A549 (cell line): ENCODE results near the gene PLPPR4.

Source experiments
- CHD2 ChIP-seq: fragments of 150-350 bp; IDR thresholded peaks from 2 replicates; pipeline ENCODE4 v1.6.1; 2014; ENCODE audit warnings: low read length; ENCODE audit not compliant: partially characterized antibody
- CTCF ChIP-seq: fragments of >200 bp; sonication (Bioruptor Twin); formaldehyde crosslinking; IDR thresholded peaks from 3 replicates; pipeline ENCODE4 v1.5.1; 2016
- E2F6 ChIP-seq: IDR thresholded peaks from 2 replicates; pipeline ENCODE4 v1.6.1; 2012; ENCODE audit warnings: low read depth, borderline replicate concordance
- EP300 ChIP-seq, 2 experiments: fragments of >200 bp; sonication (Bioruptor Twin); formaldehyde crosslinking; IDR thresholded peaks; 2 replicates in 1 of 2; 3 replicates in 1 of 2; pipeline ENCODE4 v1.6.1; 2016 to 2017
- FOSL2 ChIP-seq, 2 experiments: fragments of 450-650 bp in 1 of 2; fragments of >200 bp in 1 of 2; sonication (Bioruptor Twin) in 1 of 2; formaldehyde crosslinking; IDR thresholded peaks; 2 replicates each; pipeline versions ENCODE4 v1.5.0 to v1.6.1; 2016 to 2020; ENCODE audit warnings: mild to moderate bottlenecking in 1 of 2, moderate library complexity in 1 of 2
- MAX ChIP-seq: IDR thresholded peaks from 2 replicates; pipeline ENCODE4 v1.6.1; 2012
- NFE2L2 ChIP-seq: fragments of 150-350 bp; conservative IDR thresholded peaks from 2 replicates; pipeline ENCODE4 v1.6.1; 2014; ENCODE audit warnings: low read length
- POLR2A ChIP-seq: IDR thresholded peaks from 2 replicates; pipeline ENCODE4 v1.6.1; 2012; ENCODE audit warnings: mild to moderate bottlenecking, low read length
- RAD21 ChIP-seq, 2 experiments: fragments of >200 bp in 1 of 2; sonication (Bioruptor Twin) in 1 of 2; formaldehyde crosslinking in 1 of 2; IDR thresholded peaks in 1 of 2; conservative IDR thresholded peaks in 1 of 2; 2 replicates in 1 of 2; 3 replicates in 1 of 2; pipeline ENCODE4 v1.6.1; 2012 to 2018; ENCODE audit warnings: inconsistent platforms in 1 of 2
- SMC3 ChIP-seq: fragments of >200 bp; sonication (Bioruptor Twin); formaldehyde crosslinking; IDR thresholded peaks from 3 replicates; pipeline ENCODE4 v1.6.1; 2018; ENCODE audit warnings: inconsistent platforms
- TFCP2L1 ChIP-seq: fragments of 250-450 bp; sonication (Bioruptor Pico); IDR thresholded peaks from 2 replicates; pipeline ENCODE4 v1.5.0; 2021; ENCODE audit warnings: mild to moderate bottlenecking
- USF2 ChIP-seq: fragments of 450-650 bp; IDR thresholded peaks from 2 replicates; pipeline ENCODE4 v1.6.1; 2014; ENCODE audit warnings: antibody characterized with exemption
- ZNF302 ChIP-seq: fragments of 250-450 bp; sonication (Bioruptor Pico); IDR thresholded peaks from 2 replicates; pipeline ENCODE4 v1.9.0; 2021; ENCODE audit warnings: inconsistent platforms, mild to moderate bottlenecking, moderate library complexity

- TF ChIP-seq RAD21 (conservative IDR thresholded peaks at IDR 0.05 in 1 of 2, IDR thresholded peaks at IDR 0.05 in 1 of 2) (no peak), CTCF (no peak), EP300 (IDR thresholded peaks at IDR 0.05) (no peak), FOSL2 (IDR thresholded peaks at IDR 0.05) (no peak), FOSL2 (CRISPR knock-in tag; IDR thresholded peaks at IDR 0.05) (no peak), E2F6 (no peak), NFE2L2 (no peak), MAX (no peak), POLR2A (no peak), ZNF302 (CRISPR knock-in tag) (no peak), CHD2 (no peak), SMC3 (no peak), TFCP2L1 (CRISPR knock-in tag) (no peak), USF2 (no peak)
These were observed 7.0 kb downstream of the PLPPR4 start for GRCh38 chr1:99271249-99271648.
